HG03103 (cell line): ENCODE measurements around the gene SLC66A2.
A peak's percentile ranks its signal among the peaks of the same experiment; 100 is the strongest.

Experiments used
- ATAC-seq: cut with Tn5 transposase; IDR thresholded peaks from one replicate; pipeline ENCODE4 v1.9.1; 2021; ENCODE audit warnings: low read depth; ENCODE audit not compliant: unreplicated experiment

SLC66A2 gene

DNA sequence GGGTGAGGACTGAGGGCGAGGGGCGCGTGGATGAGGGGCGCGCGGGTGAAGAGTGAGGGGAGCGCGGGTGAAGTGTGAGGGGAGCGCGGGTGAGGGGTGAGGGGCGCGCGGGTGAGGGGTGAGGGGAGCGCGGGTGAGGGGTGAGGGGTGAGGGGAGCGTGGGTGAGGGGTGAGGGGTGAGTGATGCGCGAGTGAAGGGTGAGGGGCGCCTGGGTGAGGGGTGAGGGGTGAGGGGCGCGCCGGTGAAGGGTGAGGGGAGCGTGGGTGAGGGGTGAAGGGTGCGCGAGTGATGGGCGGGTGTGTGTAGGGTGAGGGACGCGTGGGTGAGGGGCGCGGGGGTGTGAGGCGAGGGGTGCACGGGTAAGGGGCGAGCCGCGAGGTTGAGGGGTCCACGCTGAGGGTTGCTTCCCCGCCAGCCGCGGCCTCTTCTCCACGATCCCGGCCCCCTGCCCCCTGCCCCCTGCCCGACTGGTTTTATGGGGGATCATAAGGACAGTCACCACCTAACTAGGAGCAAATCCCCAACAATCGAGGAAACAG, 1.1 kb upstream of the SLC66A2 start:
- ATAC-seq: no peak

DNA sequence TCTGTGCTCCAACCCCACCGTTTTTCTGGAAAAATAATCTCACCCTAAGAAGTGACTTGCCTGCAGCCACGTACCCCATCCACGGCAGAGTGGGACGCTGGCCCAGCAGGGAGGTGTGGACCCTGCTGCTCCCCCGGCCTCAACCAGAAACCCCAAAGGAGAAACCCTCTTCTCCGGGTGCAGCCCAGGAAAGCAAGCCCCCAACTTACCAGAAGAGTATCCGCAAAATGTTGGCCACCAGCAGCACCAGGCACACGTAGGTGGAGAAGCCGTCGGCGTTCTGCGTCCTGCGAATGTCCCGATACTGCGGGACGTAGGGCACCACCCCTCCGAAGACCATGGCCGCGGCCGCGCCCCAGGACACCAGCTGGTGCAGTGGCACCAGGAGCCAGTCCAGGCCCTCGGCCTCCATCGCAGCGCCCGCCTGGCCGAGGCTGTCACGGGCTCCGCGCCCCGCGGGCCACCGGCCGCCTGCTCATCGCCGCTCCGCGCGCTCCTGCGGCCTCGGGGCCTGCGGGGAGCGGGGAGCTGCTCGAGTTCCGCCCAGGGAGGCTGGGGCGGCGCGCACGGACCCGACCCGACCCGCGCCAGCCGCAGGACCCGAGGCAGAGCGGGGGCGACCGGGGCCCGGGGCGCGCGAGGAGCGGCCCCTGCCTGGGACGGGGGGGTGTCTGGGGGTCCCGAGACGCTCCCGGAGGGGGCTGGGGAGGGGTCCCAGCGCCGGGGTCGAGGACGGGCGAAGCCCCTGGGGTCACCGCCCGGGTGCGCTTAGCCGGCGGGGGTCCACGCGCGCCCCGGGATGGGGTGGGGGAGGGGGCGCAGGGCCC, 725 bp downstream of the SLC66A2 start:
- ATAC-seq: peak; percentile 18

DNA sequence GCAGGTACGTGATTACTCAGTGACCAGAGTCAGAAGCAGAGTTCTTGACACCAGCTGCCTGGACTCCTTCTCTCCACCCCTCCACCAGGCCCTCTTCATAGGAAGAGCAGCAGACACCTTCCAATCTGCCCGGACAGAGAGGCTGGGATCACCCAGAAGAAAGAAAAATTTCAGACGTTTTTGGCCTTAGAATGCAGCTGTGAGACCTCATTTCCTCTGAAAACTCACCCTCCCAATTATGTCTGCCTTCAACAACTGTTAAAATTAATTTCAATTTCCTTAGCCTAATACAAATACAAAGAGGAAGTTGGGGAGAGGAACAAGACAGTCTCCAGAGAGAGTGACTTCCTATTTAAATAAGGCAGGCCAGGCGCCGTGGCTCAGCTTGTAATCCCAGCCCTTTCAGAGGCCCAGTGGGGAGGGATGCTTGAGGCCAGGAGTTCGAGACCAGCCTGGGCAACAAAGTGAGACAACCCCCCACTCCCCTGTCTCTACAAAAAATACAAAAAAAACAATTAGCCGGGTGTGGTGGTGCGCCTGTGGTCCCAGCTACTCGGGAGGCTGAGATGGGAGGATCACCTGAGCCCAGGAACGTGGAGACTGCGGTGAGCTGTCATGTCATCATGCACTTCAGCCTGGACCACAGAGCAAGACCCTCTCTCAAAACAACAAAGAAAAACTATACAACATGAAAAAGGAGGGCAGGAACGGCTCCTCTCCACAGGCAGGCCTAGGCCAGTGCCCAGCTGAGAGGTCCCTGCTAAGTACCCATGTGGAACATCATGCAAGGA, 1.6 kb downstream of the SLC66A2 start:
- no peak for ATAC-seq

DNA sequence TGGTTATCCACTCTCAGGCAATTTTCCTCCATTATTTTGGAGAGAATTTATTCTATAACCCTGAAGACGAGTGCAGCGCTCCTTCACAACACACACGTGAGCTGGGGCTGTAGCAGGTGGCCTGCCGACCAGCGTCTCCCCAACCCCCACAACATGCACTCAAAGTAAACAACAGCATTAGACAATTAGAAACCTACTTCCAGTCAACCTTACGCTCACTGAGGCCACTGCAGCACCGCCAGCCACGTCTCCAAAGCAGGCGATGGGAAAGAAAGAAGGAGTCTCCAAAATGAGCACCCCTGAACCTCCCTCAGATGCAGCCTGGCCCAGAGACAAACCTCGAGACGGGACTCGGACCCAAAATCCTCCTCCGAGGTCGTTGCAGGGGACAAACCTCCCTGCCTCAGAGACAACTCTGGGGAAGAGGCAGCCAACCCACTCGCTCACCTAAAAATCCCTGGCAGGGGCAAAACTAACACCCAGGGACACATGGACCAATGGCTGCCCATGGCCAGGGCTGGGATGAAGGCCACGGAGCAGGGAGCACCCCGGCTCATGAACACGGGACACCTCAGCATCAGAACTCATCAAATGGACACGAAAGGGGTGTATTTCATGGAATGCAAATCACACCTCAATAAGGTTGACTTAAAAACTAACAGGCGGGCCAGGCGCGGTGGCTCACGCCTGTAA, 2.6 kb downstream of the SLC66A2 start:
- no peak for ATAC-seq

DNA sequence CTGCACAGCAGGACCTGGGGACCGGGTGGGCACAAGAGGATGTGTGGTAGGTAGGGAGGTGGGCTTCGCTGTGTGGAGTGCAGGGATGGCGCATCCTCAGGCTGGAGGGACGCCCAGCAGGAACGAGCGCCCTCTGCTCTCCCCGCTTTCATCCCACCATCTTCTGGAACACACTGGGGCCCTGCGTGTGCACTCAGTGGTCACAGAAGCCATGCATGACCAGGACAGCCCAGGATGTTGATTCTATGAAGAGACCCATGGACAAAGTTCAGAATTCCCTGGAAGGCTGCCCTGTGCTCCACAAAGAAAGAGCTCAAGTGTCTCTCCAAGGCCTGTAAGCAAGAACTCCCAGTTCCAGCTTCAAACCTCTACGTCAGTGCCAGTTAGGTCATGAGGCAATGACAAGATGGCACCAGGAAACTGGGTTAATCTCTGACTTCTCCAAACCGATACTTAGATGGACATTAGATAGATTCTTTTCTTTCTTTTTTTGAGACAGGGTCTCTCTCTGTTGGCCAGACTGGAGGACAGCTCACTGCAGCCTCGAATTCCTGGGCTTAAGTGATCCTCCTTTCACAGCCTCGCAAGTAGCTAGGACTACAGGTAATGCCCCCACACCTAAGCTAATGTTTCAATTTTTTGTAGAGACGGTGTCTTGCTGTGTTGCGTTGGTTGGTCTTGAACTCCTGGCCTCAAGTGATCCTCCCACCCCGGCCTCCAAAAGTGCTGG, 3.4 kb downstream of the SLC66A2 start:
- no peak for ATAC-seq

DNA sequence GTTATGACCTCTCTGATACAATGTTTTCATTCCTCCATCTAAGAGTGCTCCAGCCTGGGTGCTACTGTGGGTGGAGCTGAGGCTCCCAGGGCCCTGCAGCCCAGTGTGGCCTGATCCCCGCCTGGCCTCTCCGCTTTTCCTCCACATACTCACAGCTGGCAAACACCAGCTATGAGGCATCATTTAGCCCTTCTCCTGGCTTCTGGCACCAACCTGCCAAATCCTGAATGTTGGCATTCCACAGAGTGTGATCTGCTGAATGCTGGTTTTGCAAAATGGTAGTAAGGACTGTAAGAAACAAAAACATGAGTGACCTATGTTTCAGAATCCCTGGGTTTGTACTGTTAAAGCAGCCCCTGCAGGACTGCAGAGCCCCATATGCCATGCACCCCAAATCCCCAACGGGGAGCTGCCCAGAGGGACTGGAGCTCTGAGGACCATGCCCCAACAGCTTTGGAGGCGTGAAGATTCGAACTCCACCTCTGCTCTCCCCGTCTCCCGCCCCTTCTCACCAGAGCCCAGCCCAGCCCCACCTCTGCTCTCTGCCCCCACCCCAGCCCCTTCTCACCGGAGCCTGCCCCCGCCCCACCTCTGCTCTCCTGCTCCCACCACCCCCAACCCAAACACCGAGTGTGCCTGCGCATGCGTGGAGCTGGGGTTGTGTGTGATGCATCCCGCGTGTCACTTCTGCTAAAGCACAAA, 4.2 kb downstream of the SLC66A2 start:
- no peak for ATAC-seq

DNA sequence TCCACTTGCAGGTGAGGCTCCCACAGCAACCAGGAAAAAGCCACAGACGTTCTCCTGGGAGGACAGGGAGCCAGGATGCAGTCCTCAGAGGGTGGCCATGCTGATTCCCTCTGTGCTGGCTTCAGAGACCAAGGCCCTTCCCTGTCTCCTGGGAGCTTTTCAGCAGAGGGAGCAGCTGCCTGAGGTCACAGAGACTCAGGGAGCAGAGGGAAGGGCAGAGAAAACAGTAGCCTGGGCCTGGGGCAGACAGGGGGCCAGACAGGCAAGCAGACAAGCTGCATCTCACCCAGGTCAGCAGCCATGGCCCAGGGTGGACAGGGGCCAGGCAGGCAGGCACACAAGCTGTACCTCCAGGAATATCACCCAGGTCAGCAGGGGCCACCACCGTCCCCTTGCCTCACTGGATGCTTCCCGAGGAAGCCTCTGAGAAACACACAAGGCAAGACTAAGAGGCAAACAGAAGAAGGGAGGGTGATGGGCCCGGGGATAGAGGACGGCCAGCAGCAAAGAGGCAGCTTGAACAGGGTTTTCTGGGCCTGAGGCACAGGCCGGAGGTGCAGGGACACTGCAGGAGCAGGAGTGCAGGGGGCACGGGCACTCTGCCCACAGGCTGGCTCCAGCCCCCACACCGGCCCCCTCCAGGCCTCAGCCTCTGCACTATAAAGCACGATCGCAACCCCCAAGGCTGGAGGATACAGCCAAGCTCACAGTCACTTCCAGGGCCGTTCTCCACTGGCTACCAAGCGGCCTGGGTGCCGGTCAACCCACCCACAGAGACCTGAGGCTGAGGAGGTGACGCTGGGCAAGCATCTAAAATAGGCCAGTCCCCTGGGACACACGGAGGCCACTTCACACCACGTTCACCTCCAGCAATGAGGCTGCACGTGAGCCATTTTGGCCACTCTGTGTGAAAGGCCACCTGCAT, 6.1 kb downstream of the SLC66A2 start:
- ATAC-seq: no peak

DNA sequence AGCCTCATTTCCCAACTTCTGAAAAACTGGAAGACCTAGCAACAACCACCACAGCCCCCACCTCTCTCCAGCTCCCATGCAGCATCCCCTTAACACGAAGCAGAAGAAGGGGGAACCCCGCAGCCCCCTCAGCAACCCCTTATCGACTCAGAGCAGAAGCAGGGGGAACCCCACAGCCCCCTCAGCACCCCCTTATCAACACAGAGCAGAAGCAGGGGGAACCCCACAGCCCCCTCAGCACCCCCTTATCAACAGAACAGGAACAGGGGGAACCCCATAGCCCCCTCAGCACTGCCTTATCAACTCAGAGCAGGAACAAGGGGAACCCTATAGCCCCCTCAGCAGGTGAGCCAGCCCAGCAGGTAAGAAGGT, 6.7 kb downstream of the SLC66A2 start:
- ATAC-seq: no peak

DNA sequence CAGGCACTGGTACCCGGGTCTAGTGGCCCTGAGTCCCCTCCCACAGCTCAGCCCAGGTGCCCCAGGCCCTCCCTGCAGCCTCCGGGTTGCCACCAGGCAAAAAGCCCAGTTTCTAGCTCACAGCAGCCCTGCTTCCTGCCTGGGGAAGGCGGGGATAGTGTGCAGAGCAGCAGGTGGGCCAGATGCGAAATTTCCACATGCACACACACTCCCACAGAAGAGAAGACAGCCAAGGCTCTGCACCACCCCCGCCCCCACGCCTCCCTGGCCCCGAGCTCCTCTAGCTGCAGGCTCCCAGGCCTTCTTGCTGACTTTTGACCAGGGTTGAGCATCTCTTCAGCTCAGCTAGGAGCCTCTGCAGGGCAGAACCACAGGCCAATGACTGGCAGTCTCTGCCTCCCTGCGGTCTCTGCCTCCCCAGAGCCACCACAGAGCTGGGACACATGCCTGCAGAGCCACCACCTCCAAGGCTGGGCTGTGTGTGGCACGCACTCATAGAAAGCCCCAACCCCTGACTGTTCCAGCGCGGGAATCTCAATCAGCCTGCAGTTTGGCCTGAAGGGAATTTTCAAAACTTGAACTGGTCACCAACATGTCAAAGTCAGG, 7.2 kb downstream of the SLC66A2 start:
- ATAC-seq: no peak

DNA sequence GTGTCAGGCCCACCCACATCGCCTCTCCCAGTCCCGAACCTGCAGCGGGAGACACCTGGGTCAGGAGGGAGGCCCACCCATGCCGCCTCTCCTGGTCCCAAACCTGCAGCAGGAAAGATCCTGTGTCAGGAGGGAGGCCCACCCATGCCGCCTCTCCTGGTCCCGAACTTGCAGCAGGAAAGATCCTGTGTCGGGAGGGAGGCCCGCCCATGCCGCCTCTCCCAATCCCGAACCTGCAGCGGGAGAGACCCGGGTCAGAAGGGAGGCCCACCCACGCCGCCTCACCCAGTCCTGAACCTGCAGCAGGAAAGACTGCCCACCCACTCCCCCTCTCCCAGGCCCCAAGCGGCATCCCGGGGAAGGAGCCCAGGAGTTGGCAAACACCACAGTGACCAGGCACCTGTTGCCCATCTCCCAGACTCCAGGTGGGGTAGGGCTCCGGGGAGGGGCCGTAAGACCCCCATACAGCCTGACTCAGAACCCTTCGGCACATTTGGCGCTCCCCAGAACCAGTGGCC, 7.8 kb downstream of the SLC66A2 start:
- ATAC-seq: no peak

DNA sequence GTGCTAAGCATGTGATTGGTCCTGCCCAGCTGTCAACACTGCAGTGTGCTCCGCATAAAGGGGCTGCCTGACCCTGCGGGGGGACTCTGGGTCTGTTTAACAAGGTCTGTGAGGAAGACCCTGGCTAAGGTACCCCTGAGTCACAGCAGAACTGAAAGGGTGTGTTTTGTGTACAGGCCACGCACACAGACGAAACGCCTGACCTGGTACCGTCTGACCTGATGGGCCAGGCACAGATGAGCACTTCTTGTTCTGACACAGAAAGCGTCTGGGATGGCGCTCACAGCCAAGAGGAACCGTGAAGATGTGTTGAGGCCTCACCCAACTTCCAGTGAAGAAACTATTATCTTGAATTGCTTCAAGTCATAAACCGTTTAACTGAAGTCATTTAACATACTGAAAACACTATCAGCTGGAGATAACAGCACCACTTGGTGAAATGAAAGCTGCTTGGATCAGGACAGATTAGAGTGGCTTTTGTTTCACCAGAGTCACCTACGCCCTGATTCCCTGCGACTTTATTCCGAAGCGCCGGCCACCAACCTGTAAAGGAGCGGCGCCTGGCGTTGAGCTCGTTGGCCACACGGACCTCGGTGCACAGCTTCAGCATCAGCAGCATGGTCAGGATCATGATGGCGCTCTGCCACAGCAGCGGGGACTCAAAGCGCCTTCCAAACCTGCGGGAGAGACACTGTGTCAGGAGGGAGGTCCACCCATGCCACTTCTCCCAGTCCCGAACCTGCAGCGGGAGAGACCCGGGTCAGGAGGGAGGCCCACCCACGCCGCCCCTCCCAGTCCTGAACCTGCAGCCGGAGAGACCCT, 8.5 kb downstream of the SLC66A2 start:
- ATAC-seq: no peak

DNA sequence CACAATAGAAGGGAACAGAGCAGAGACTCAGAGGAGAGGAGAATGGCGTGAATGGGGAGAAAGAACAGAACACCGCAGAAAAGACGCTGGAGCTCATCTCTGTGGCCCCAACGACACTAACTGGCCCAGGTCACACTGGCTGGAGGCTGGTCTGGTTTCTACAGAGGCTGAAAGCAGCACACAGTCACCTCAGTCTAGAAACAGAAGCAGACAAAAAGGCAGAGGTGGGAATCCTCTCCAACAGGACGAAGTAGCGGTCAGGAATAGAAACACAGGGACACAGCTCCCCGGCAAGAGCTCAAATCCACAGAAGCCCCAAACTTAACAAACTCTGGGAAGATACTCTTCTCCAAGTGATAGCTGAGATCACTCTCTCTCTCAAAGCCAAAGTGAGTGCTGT, 9.2 kb downstream of the SLC66A2 start:
- no peak for ATAC-seq

DNA sequence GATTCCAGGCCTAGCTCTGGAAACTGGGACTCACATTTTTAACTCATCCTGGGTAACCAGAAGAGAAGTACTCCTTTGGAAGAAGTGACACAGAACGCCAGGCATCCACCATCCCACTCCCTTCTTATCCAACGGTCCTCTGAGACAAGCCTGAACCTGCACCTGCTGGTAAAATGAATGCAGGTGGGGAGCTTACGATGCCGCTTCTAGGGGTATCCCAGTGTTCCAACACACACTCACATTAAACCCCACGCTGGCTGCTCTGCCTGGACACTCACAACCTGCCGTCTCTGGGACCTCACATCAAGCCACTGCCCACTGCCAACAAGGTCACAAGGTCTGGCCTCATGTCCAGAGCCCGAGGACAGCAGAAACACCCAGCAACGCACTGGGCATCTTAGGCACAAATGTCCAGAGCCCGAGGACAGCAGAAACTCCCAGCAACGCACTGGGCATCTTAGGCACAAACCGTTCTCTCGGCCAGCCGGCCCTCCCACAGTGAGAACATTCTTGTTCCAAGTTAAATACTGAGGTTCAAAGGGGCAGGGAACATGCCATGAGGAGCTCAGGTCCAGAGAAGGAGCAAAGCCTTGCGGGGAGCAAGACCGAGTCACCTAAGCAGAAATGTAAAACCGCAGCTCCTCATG, 9.9 kb downstream of the SLC66A2 start:
- ATAC-seq: no peak

DNA sequence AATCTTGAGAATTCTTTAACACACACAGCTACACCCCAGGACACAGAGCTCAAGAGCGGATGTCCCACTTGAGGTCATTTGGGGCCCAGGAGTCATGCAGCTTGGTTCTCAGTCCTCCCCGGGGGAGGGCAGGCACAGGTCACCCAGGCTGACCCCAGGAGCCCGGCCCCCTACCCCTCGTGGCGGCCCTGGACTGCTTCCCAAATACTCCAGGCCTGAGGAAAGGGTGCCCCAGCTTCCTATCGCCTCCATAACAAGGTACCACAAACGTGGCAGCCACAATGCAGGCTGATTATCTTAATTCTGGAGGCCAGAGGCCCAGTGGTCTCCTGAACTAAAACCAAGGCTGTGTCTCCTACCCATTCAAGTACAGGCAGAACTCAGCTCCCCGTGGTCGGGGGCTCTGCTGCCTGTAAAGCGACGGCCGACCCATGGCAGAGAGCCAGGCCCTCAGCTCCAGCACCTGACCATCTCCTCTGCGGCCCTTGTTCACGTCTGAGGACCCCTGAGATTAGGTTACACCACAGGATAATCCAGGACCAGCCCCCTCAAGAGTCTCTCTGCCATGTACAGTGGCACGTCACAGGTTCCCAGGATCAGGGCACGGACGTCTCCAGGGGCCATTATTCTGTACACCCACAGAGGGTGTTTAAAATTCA, 10.5 kb downstream of the SLC66A2 start:
- ATAC-seq: no peak

DNA sequence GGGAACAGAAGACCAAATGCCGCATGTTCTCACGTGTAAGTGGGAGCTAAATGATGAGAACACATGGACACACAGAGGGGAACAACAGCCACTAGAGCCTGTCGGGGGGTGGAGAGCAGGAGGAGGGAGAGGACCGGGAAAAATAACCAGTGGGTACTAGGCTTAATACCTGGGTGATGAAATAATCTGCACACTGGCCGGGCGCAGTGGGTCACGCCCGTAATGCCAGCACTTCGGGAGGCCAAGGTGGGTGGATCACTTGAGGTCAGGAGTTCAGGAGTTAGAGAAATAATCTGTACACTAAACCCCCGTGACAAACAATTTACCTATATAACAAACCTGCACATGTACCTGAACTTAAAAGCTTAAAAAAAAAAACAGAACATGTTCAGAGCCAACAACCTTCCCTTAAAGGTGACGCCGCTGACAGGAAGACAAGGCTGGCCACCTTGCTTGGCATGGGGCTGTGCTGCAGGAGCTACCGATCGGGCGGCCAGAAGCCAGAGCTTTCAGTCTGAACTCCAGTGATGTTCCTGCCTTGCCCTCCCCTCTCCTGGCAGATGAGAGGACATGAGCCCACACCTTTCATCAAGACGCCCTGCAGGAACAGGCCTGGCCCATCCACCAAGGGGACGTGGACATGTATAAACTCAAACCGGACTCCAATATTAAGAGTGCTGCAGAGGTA, 11.2 kb downstream of the SLC66A2 start:
- ATAC-seq: no peak

DNA sequence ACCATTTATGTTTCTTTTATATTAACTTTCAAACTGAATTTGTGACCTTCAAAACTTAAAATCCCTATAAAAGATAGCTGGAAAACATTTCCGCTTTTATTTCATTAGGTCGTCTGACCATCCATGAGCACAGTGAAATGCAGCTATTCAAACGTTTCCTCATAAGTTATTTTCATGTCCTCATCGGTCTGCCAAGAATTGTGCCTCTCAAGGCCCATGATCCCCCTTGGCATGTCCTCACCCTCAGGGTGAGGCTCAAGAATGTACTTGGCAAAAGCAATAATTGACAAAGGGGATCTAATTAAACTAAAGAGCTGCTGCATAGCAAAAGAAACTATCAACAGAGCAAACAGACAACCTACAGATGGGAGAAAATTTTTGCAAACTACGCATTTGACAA, 12.4 kb downstream of the SLC66A2 start:
- no peak for ATAC-seq
